C4-2B (cell line): ENCODE results near the gene DACT3.

Experiments used
- H3K27ac ChIP-seq: fragments of 450-650 bp; 2 replicates; pipeline ENCODE4 v1.5.1; 2017
- CTCF ChIP-seq: fragments of 450-650 bp; conservative IDR thresholded peaks from 2 replicates; pipeline ENCODE4 v1.5.1; 2017; ENCODE audit warnings: mild to moderate bottlenecking
- ZFX ChIP-seq: fragments of 450-650 bp; IDR thresholded peaks from 2 replicates; pipeline ENCODE4 v1.6.1; 2017

Gene DACT3

GRCh38 chr19:46696866-46697203 is 35.9 kb upstream of the DACT3 start:
- no peak overlapping the region for H3K27ac ChIP-seq
- TF ChIP-seq ZFX (no peak), CTCF (no peak)

GRCh38 chr19:46696052-46696451 is 35.1 kb upstream of the DACT3 start:
- TF ChIP-seq CTCF (no peak), ZFX (no peak)
- H3K27ac ChIP-seq, result no peak overlapping the region

- TF ChIP-seq CTCF, result no peak
- no peak for TF ChIP-seq ZFX
- H3K27ac ChIP-seq, result no peak overlapping the region
Measured at GRCh38 chr19:46693760-46694159, 32.8 kb upstream of the DACT3 start.

GRCh38 chr19:46692918-46693722 is 32.1 kb upstream of the DACT3 start:
- no peak overlapping the region for H3K27ac ChIP-seq

GRCh38 chr19:46691948-46692347 is 31.0 kb upstream of the DACT3 start:
- TF ChIP-seq ZFX (no peak), CTCF (no peak)

More at GRCh38 chr19:46692918-46693722, 32.1 kb upstream of the DACT3 start:
- TF ChIP-seq CTCF (no peak), ZFX (no peak)

GRCh38 chr19:46691104-46691503 is 30.1 kb upstream of the DACT3 start:
- no peak for TF ChIP-seq CTCF
- H3K27ac ChIP-seq, result no peak overlapping the region

More at GRCh38 chr19:46691948-46692347, 31.0 kb upstream of the DACT3 start:
- no peak overlapping the region for H3K27ac ChIP-seq

- no peak overlapping the region for H3K27ac ChIP-seq
- TF ChIP-seq ZFX (no peak), CTCF (no peak)
Measured at GRCh38 chr19:46689358-46689757, 28.4 kb upstream of the DACT3 start.
